OCI-LY1 (cell line): ENCODE measurements around the gene ELMO3.

Experiments
- EZH2 ChIP-seq: fragments of 200-600 bp; sonication (generic), shearing (Covaris generic); IDR thresholded peaks from 2 replicates; pipeline ENCODE4 v1.8.0; 2017; ENCODE audit warnings: borderline replicate concordance, mixed run types, mild to moderate bottlenecking, antibody characterized with exemption, low read length, moderate library complexity, mixed read lengths
- TF ChIP-seq, protein P1 (sequence below): fragments of 200-600 bp; sonication (generic), shearing (Covaris generic); IDR thresholded peaks from 2 replicates; pipeline ENCODE4 v1.5.1; 2017; ENCODE audit warnings: mild to moderate bottlenecking, antibody characterized with exemption, low read length, moderate library complexity, mixed read lengths

- TF ChIP-seq, protein P1, sequence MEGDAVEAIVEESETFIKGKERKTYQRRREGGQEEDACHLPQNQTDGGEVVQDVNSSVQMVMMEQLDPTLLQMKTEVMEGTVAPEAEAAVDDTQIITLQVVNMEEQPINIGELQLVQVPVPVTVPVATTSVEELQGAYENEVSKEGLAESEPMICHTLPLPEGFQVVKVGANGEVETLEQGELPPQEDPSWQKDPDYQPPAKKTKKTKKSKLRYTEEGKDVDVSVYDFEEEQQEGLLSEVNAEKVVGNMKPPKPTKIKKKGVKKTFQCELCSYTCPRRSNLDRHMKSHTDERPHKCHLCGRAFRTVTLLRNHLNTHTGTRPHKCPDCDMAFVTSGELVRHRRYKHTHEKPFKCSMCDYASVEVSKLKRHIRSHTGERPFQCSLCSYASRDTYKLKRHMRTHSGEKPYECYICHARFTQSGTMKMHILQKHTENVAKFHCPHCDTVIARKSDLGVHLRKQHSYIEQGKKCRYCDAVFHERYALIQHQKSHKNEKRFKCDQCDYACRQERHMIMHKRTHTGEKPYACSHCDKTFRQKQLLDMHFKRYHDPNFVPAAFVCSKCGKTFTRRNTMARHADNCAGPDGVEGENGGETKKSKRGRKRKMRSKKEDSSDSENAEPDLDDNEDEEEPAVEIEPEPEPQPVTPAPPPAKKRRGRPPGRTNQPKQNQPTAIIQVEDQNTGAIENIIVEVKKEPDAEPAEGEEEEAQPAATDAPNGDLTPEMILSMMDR = no peak
- no peak for TF ChIP-seq EZH2
Observed at GRCh38 chr16:67223992-67224391, 25.1 kb downstream of the ELMO3 start.
